ENCODE data around the gene PHACTR3.

PHACTR3 gene

DNA sequence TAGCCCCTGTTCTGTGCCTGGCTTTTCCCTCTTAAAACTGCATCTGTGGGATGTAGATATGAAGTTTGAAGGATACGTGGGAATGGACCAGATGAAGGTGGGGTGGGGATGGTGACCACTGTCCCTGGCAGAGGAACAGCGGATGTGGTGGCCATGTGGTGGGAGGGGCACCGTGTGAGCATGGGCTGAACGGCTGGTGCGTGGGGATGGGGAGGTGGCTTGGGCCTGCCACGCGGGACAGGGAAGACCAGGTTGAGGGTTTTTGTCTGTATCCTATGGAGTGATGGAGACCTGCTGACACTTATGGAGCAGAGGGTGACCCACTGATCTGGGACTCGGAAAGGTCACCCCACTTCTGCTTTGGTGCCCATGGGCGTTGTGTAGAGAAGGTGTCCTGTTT is 19.2 kb downstream of the PHACTR3 start:
- no peak for DNase-seq

DNA sequence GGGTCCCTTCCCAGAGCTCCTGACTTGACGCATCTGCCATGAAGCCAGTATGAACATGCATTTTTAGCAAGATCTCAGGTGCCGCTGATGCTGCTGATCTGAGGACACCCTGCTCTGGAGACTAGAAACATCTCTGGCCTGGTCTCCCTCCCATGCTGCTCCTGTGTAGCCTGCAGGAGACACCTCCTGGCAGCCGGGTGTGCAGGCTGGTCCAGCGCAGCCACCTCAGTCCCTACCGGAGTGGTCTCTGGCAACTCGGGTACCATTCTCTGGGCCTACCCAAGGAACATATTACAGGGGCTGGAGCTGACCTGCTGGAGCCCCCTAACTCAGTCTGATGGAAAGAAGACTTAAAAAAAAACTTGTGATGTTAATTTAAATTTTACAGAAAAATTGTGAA is 20.1 kb downstream of the PHACTR3 start:
- DNase-seq: no peak

- no peak for DNase-seq
Measured at GRCh38 chr20:59625214-59625922, 21.0 kb downstream of the PHACTR3 start.

GRCh38 chr20:59627298-59627697 is 23.0 kb downstream of the PHACTR3 start:
- no peak for DNase-seq

DNA sequence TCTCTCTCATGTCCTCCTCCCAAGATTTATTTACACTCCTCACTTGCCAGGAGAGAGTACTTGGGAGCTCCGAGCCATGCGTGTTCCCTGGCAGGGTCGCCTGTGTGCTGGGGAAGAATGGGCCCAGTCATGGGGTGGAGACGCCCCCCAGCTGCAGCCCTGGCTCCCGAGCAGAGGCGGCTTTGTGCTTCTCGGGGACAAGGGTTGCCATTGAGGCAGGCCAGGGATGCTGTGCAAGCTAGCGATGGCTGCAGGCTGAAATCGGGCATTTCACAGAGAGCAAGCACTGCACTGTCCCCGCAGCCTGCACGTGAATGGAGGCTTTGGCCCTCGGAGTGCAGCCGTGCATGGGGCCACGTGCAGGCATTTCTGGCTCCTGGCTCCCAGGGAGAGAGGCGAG is 23.8 kb downstream of the PHACTR3 start:
- no peak for DNase-seq

DNA sequence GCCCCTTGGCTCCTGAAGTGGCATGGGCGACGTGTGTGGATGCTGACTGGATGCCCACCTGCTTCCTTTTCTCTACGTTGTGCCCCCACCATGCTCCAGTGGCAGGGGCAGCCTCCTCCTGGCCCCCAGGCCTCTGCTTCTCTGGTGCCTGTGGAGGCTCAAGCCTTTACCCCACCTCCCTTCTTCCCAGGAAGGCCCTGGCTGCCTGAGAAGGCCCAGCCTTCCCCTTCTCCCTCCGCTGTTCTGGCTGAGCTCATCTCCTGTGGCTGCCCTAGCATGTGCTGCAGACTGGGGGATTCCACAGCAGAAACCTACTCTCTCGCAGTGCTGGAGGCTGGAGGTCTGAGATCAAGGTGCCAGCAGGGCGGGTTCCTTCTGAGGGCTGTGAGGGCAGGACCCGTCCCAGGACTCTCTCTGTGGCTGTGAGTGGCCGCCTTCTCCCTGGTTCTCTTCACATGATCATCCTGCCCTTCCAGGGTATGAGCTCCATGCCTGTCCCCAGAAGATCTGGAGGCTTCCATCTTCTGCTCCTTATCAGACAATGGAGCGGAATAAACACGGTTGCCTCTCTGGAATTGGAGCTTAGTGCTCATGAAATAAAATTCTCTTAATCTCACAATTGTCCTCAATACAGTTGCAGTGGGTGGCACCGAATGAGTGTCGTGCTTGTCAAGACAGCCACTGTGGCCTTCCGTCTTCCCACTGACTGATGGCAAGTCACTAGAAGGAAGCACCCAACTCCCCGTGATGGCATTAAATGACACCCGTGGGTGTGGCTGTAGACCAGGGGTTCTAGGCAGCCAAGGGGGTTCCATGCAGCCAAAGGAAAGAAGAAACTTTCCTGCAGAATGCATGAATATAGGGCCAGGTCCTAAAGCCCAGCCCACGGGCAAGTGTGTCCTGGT is 25.1 kb downstream of the PHACTR3 start:
- DNase-seq: no peak

DNA sequence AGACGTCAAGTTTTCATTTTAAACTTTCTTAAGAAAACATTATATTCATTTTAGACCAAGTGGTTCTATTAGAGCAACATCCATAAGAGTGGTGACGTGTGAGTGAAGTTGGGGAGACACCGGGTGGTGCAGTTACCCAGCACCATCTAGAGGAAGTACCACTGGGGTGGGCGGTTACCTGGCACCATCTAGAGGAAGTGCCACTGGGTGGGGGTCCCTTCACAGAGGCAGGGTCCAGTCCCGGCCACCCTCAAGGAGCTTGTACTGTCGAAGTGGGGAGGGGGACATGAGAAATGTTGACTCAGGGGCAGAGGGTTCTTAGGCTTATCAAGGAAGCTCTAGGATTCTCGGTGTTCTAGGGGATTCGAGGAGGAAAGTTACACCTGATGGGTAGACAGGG is 26.2 kb downstream of the PHACTR3 start:
- DNase-seq: no peak

- no peak for DNase-seq
Measured at GRCh38 chr20:59631751-59632540, 27.6 kb downstream of the PHACTR3 start.

GRCh38 chr20:59632541-59633113 is 28.3 kb downstream of the PHACTR3 start:
- DNase-seq: no peak

DNA sequence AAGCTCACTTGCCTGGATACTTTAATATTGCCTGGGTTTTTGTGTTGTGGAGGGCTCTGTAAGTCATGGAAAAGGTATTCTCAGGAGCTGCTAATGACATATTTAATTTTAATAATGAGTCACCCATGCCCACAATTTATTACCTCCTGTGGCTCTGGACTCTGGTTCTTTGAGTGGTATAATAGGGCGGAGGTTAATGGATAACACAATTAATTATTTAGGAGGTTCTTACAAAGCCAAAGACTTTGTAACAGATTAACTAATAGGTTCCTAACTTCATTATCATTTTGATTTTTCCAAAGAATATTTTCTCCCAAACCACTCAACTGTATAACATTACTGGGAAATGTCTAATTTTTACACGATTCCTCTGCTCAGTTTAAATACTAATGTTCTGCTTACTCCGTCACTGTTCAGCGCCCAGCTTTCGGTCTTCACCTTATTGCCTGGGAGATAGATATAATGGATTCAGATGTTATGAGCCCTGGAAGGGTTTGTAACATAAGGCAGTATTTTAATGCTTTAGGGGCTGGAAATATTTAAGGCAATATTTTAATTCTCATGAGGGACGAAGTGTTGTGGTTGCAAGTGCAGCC is 29.4 kb downstream of the PHACTR3 start:
- no peak for DNase-seq

DNA sequence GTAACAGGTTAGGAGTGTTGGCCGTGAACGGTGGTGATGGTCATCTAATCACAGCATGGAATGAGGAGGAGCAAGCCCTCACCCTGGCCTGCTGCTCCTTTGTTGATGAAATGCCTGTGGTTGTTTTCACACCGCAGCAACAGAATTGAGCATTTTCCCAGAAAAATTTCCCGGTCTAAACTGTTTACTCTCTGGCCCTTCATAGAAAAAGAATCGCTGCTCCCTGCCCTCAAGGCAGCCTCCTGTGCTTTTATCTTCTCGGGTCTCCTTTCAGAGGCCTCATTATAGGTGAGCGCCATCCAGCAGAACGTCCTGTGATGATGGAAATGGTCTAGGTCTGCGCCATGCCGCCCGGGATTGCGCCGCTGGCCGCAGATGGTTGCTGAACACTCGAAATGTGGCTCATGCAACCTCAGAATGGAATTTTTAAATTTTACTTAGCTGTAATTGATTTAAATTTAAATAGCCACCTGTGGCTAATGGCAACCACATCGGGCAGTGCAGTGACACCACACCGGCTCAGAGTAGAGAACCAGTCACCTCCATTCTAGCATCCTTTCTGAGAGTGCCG is 30.2 kb downstream of the PHACTR3 start:
- DNase-seq: no peak

DNA sequence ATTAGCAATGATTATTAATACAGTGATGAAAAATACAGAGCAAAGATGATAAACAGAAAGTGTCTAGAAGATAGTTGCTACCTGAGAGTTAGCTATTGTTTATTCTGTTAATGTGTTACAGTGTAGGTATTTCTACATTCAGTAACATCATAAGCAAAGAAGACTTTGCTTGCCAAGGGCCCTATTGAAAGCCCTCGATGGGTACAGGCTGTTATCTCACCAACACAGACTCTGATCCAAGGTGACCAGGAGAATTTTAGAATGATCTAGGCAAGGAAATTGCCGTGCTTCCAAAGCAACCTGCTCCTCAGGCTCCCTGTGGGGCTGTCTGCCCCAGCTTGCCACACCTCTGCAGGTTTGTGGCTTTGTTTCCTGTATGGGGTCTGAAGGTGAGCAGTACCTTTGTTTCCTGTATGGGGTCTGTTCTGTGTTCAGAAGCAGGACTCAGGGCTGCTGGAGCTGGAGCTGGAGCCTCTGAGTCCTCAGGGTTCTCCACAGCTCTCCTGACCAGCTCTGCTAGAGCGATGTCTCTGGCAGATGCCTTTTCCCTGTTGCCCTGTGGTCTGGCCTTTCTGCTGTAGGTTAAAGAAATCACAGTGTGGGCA is 32.5 kb downstream of the PHACTR3 start:
- no peak for DNase-seq

DNA sequence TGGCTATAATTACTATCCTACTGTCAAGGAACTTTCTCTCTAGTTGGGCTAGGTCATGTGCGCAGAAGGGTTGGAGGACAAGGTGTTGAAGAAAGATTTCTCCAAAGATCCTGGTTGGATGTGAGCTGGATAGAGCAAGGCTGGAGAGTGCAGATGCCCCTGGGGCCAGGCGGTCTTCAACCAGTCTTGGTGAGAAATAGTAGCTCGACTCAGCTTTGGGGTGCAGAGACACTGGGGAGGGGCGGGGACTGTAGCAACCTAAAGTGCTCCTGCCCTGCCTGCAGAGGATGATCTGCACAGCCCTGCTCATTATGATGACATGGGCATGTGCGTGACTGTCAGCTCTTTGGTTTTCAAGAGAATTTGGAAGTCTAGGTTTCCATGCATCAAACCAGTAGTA is 35.9 kb downstream of the PHACTR3 start:
- DNase-seq: no peak

- no peak for DNase-seq
Measured at GRCh38 chr20:59643615-59644061, 39.3 kb downstream of the PHACTR3 start.

GRCh38 chr20:59644371-59644939 is 40.1 kb downstream of the PHACTR3 start:
- no peak for DNase-seq

- DNase-seq: no peak
Measured at GRCh38 chr20:59645271-59645670, 40.9 kb downstream of the PHACTR3 start.

GRCh38 chr20:59645761-59646171 is 41.4 kb downstream of the PHACTR3 start:
- no peak for DNase-seq

- no peak for DNase-seq
Measured at GRCh38 chr20:59646487-59646886, 42.1 kb downstream of the PHACTR3 start.

GRCh38 chr20:59647271-59647670 is 42.9 kb downstream of the PHACTR3 start:
- no peak for DNase-seq

- DNase-seq: no peak
Measured at GRCh38 chr20:59648466-59649070, 44.2 kb downstream of the PHACTR3 start.

DNA sequence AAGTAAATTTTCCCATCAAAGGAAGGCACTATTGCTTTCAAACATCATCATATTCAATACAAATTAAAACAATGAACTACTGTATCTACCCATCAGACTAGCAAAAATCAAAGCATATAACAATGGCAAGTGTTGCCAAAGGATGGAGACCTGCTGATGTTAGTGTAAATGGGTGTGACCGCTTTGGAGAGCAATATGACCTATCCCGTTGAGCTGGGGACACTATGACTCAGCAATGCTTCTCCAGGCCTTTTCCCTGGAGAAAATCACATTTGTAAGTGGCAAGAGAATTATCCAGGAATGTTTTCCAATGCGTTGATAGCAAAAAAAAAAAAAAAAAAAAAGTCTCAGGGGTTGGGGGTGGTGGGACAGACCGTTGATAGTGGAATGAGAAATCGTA is 46.1 kb downstream of the PHACTR3 start:
- DNase-seq: no peak

Data from NK-92 treated with Interleukin-12 subunit alpha and Interleukin-12 subunit beta, amount 100 ng/mL, for 24 hours (cell line).